GM23338 (cell line): ENCODE results near the gene SF3B2. TPM values are rescaled to one million over a fixed set of nuclear protein-coding genes. Genes with fewer than 3 reads are reported as not detected.

Source experiments
- ATAC-seq: fragments of 200-7000 bp; cut with Tn5 transposase; 3 replicates; pipeline ENCODE4 v1.9.1; 2020
- DNase-seq: peaks from one replicate; pipeline ENCODE4 v3.0.0-alpha.2; 2015; ENCODE audit warnings: low spot score
- H2AFZ ChIP-seq: fragments of 200-600 bp; sonication (generic); 2 replicates; pipeline ENCODE4 v1.8.0; 2016; ENCODE audit warnings: antibody characterized with exemption, mild to moderate bottlenecking, moderate library complexity
- H3F3A ChIP-seq: fragments of 200-600 bp; sonication (generic); replicated peaks from 2 replicates; pipeline ENCODE4 v1.8.0; 2017; ENCODE audit warnings: antibody characterized with exemption, mixed run types, low read depth
- H3K27ac ChIP-seq: fragments of 200-600 bp; sonication (generic); 2 replicates; pipeline ENCODE4 v1.6.1; 2016; ENCODE audit warnings: low read depth
- H3K27me3 ChIP-seq: fragments of 200-600 bp; sonication (generic); 2 replicates; pipeline ENCODE4 v1.8.0; 2016; ENCODE audit warnings: mild to moderate bottlenecking, mixed run types, moderate library complexity; ENCODE audit not compliant: insufficient read depth
- H3K36me3 ChIP-seq: fragments of 200-600 bp; sonication (generic); 2 replicates; pipeline ENCODE4 v1.8.0; 2016; ENCODE audit warnings: mild to moderate bottlenecking; ENCODE audit not compliant: insufficient read depth
- H3K4me1 ChIP-seq: fragments of 200-600 bp; sonication (generic); 2 replicates; pipeline ENCODE4 v1.8.0; 2016; ENCODE audit warnings: mild to moderate bottlenecking, moderate library complexity; ENCODE audit not compliant: insufficient read depth
- H3K4me2 ChIP-seq: fragments of 200-600 bp; sonication (generic); 2 replicates; pipeline ENCODE4 v1.7.1; 2017; ENCODE audit warnings: mixed run types
- H3K4me3 ChIP-seq: fragments of 200-600 bp; sonication (generic); 2 replicates; pipeline ENCODE4 v1.6.1; 2016; ENCODE audit warnings: mixed run types
- H3K79me2 ChIP-seq: fragments of 200-600 bp; sonication (generic); replicated peaks from 2 replicates; pipeline ENCODE4 v1.8.0; 2017; ENCODE audit warnings: mild to moderate bottlenecking; ENCODE audit not compliant: insufficient read depth
- H3K9me2 ChIP-seq: fragments of 200-600 bp; sonication (generic); 2 replicates; pipeline ENCODE4 v1.8.0; 2017; ENCODE audit not compliant: insufficient read depth
- H4K20me1 ChIP-seq: fragments of 200-600 bp; sonication (generic); replicated peaks from 2 replicates; pipeline ENCODE4 v1.8.0; 2017; ENCODE audit warnings: mild to moderate bottlenecking; ENCODE audit not compliant: insufficient read depth
- H3K27ac Mint-ChIP-seq: 2 replicates; pipeline ENCODE4 v1.8.0; 2020; ENCODE audit warnings: inconsistent platforms, mild to moderate bottlenecking, moderate library complexity, mixed read lengths
- H3K27me3 Mint-ChIP-seq: 3 replicates; pipeline ENCODE4 v1.8.0; 2022; ENCODE audit warnings: low read depth, mild to moderate bottlenecking, moderate library complexity, mixed read lengths, inconsistent platforms; ENCODE audit not compliant: insufficient read depth, poor library complexity
- H3K36me3 Mint-ChIP-seq: 3 replicates; pipeline ENCODE4 v1.8.0; 2021; ENCODE audit warnings: low read depth, mild to moderate bottlenecking, inconsistent platforms, moderate library complexity, mixed read lengths
- H3K4me1 Mint-ChIP-seq: 3 replicates; pipeline ENCODE4 v1.8.0; 2020; ENCODE audit warnings: mild to moderate bottlenecking, inconsistent platforms, mixed read lengths
- H3K4me3 Mint-ChIP-seq: 3 replicates; pipeline ENCODE4 v1.8.0; 2021; ENCODE audit warnings: moderate library complexity, mild to moderate bottlenecking, inconsistent platforms, mixed read lengths
- H3K9me3 Mint-ChIP-seq: 3 replicates; pipeline ENCODE4 v1.8.0; 2020; ENCODE audit warnings: moderate library complexity, mild to moderate bottlenecking, inconsistent platforms, mixed read lengths
- CREB1 ChIP-seq: fragments of 250-450 bp; sonication (Bioruptor Pico); IDR thresholded peaks from 2 replicates; pipeline ENCODE4 v1.5.0; 2020; ENCODE audit warnings: low read depth, mild to moderate bottlenecking, moderate library complexity
- EZH2 ChIP-seq: fragments of 200-600 bp; sonication (generic); IDR thresholded peaks from one replicate; pipeline ENCODE4 v1.8.0; 2017; ENCODE audit warnings: antibody characterized with exemption, mild to moderate bottlenecking, low read depth; ENCODE audit not compliant: unreplicated experiment
- EZH2phosphoT487 ChIP-seq: fragments of 200-600 bp; sonication (generic); IDR thresholded peaks from one replicate; pipeline ENCODE4 v1.8.1; 2018; ENCODE audit warnings: antibody characterized with exemption; ENCODE audit not compliant: unreplicated experiment
- JUNB ChIP-seq: IDR thresholded peaks from one replicate; pipeline ENCODE4 v1.6.1; 2016; ENCODE audit warnings: antibody characterized with exemption; ENCODE audit not compliant: unreplicated experiment
- NANOG ChIP-seq: IDR thresholded peaks from 2 replicates; pipeline ENCODE4 v1.6.1; 2016; ENCODE audit warnings: antibody characterized with exemption, borderline replicate concordance
- POLR2AphosphoS5 ChIP-seq: IDR thresholded peaks from 2 replicates; pipeline ENCODE4 v1.6.1; 2016; ENCODE audit warnings: antibody characterized with exemption, low read depth
- REST ChIP-seq: IDR thresholded peaks from one replicate; pipeline ENCODE4 v1.6.1; 2018; ENCODE audit warnings: antibody characterized with exemption; ENCODE audit not compliant: unreplicated experiment
- STAT1 ChIP-seq: IDR thresholded peaks from one replicate; pipeline ENCODE4 v1.6.1; 2016; ENCODE audit warnings: antibody characterized with exemption; ENCODE audit not compliant: unreplicated experiment
- ZNF114 ChIP-seq: fragments of 250-450 bp; sonication (Bioruptor Pico); IDR thresholded peaks from 2 replicates; pipeline ENCODE4 v1.5.0; 2020; ENCODE audit warnings: mild to moderate bottlenecking, moderate library complexity
- ZNF331 ChIP-seq: fragments of 250-450 bp; sonication (Bioruptor Pico); IDR thresholded peaks from 2 replicates; pipeline ENCODE4 v1.5.0; 2020; ENCODE audit warnings: low read depth, mild to moderate bottlenecking, moderate library complexity
- ZNF462 ChIP-seq: fragments of 250-450 bp; sonication (Bioruptor Pico); IDR thresholded peaks from 2 replicates; pipeline ENCODE4 v1.5.0; 2020; ENCODE audit warnings: mild to moderate bottlenecking, moderate library complexity
- polyA plus RNA-seq: library from polyadenylated mRNA; unstranded; fragments of >200 nt; fragmentation: Nextera tagmentation; extraction: Ambion mirVana; gene quantifications from 2 replicates; pipeline ENCODE4 v1.2.1, GENCODE V29; 2016
- total RNA-seq: library from RNA; depleted of rRNA; stranded (reverse); fragments of >200 nt; shearing (Covaris generic); gene quantifications from 2 replicates; pipeline ENCODE4 v1.2.3, GENCODE V29; 2014
- TF ChIP-seq, protein P1 (sequence below), 2 experiments: fragments of 200-600 bp in 1 of 2; sonication (generic) in 1 of 2; conservative IDR thresholded peaks; 2 replicates each; pipeline versions ENCODE4 v1.5.1 to v1.6.1; 2016 to 2017; ENCODE audit warnings: antibody characterized with exemption in 2 of 2, low read depth in 2 of 2, mild to moderate bottlenecking in 2 of 2, moderate library complexity in 1 of 2
- TF ChIP-seq, protein P2 (sequence below): IDR thresholded peaks from 2 replicates; pipeline ENCODE4 v1.6.1; 2016; ENCODE audit warnings: antibody characterized with exemption

Gene SF3B2
- total and polyA plus RNA-seq, 2 experiments from 2014 or later: 173 to 180 TPM

DNA sequence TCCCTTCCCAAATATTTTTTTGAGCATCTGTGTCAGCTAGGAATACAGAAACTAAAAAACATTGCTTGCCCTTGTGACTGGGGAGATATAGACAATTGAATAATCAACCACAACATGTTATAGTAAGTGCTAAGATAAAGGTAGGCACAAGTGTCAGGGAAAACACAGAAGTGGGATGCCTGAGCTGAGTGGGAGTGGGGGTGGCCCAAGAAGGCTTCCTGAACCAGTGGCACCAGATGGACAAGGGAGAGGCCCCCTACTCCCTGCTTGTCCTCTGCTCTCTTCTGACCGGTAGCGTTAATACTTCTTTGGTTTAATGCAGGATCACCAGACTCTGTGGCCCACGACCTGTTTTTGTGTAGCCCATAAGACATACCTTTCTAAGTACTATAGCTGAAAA, 66.7 kb downstream of the SF3B2 start:
- Histone ChIP-seq H2AFZ (no peak overlapping the region), H3K4me3 (no peak overlapping the region), H3K4me1 (peaks cover 29% of the 10 kb centered on the region), H3K27me3 (no peaks in the 10 kb centered on the region), H3K79me2 (peaks cover 2% of the 10 kb centered on the region; the same call in 1 of the 2 replicates), H3K9me2 (no peaks in the 10 kb centered on the region), H3K36me3 (no peaks in the 10 kb centered on the region), H4K20me1 (no peaks in the 10 kb centered on the region; the same call in 1 of the 2 replicates), H3K27ac (no peak overlapping the region; the same call in 1 of the 2 replicates), H3K4me2 (no peak overlapping the region), H3F3A (no peaks in the 10 kb centered on the region)
- ATAC-seq (no peak), DNase-seq (no peak)
- no peak for TF ChIP-seq ZNF114 (CRISPR knock-in tag)
- no peak for TF ChIP-seq CREB1
- TF ChIP-seq POLR2AphosphoS5: no peak
- TF ChIP-seq EZH2: no peak
- TF ChIP-seq ZNF462 (CRISPR knock-in tag): no peak
- TF ChIP-seq JUNB: no peak
- no peak for TF ChIP-seq REST
- no peak for TF ChIP-seq STAT1
- TF ChIP-seq, protein P1, sequence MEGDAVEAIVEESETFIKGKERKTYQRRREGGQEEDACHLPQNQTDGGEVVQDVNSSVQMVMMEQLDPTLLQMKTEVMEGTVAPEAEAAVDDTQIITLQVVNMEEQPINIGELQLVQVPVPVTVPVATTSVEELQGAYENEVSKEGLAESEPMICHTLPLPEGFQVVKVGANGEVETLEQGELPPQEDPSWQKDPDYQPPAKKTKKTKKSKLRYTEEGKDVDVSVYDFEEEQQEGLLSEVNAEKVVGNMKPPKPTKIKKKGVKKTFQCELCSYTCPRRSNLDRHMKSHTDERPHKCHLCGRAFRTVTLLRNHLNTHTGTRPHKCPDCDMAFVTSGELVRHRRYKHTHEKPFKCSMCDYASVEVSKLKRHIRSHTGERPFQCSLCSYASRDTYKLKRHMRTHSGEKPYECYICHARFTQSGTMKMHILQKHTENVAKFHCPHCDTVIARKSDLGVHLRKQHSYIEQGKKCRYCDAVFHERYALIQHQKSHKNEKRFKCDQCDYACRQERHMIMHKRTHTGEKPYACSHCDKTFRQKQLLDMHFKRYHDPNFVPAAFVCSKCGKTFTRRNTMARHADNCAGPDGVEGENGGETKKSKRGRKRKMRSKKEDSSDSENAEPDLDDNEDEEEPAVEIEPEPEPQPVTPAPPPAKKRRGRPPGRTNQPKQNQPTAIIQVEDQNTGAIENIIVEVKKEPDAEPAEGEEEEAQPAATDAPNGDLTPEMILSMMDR (conservative IDR thresholded peaks at IDR 0.05; ENCODE audit: low read depth in 2 of 2): no peak
- TF ChIP-seq, protein P2, sequence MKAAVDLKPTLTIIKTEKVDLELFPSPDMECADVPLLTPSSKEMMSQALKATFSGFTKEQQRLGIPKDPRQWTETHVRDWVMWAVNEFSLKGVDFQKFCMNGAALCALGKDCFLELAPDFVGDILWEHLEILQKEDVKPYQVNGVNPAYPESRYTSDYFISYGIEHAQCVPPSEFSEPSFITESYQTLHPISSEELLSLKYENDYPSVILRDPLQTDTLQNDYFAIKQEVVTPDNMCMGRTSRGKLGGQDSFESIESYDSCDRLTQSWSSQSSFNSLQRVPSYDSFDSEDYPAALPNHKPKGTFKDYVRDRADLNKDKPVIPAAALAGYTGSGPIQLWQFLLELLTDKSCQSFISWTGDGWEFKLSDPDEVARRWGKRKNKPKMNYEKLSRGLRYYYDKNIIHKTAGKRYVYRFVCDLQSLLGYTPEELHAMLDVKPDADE: no peak
- no peak for TF ChIP-seq ZNF331
- TF ChIP-seq NANOG: no peak
- no peak for TF ChIP-seq EZH2phosphoT487
- Mint-ChIP-seq H3K27me3 (peaks cover 8% of the 10 kb centered on the region), H3K4me3 (no peak overlapping the region), H3K9me3 (no peaks in the 10 kb centered on the region), H3K36me3 (no peaks in the 10 kb centered on the region), H3K27ac (no peak overlapping the region), H3K4me1 (peaks cover 27% of the 10 kb centered on the region)
